ENCODE measurements around the gene RNF208. TPM values are rescaled to one million over a fixed set of nuclear protein-coding genes. Genes with fewer than 3 reads are reported as not detected.
A peak's percentile ranks its signal among the peaks of the same experiment; 100 is the strongest.

The RNF208 gene
- polyA plus RNA-seq, 1 donor, result 11.0 TPM

- H3K9me3 ChIP-seq (ENCODE audit: control insufficient read depth, low read depth, low read length), result no peaks in the 10 kb centered on the region
- H3K27me3 ChIP-seq (ENCODE audit: control insufficient read depth, insufficient read depth, low read length), result no peaks in the 10 kb centered on the region
- DNase-seq, result no peak
- H3K4me1 ChIP-seq (ENCODE audit: control insufficient read depth, insufficient read depth, low read length), result peaks cover 5% of the 10 kb centered on the region
- H3K4me3 ChIP-seq (ENCODE audit: low read length), result no peak overlapping the region
- H3K27ac ChIP-seq (ENCODE audit: low read length), result no peak overlapping the region
- WGBS (ENCODE audit: insufficient coverage, low lambda C conversion rate), result no CpG with 5 or more reads among the region's 22 CpGs
- H3K36me3 ChIP-seq (ENCODE audit: control insufficient read depth, insufficient read depth, low read length), result peaks cover 84% of the 10 kb centered on the region
Observed at GRCh38 chr9:137181680-137182079, 40.4 kb downstream of the RNF208 start.

GRCh38 chr9:137180491-137180890, 41.5 kb downstream of the RNF208 start:
- Histone ChIP-seq H3K4me3 (ENCODE audit: low read length) (no peak overlapping the region), H3K27me3 (ENCODE audit: control insufficient read depth, insufficient read depth, low read length) (no peaks in the 10 kb centered on the region), H3K27ac (ENCODE audit: low read length) (no peak overlapping the region), H3K4me1 (ENCODE audit: control insufficient read depth, insufficient read depth, low read length) (peaks cover under 1% of the 10 kb centered on the region), H3K36me3 (ENCODE audit: control insufficient read depth, insufficient read depth, low read length) (peaks cover 73% of the 10 kb centered on the region), H3K9me3 (ENCODE audit: control insufficient read depth, low read depth, low read length) (no peaks in the 10 kb centered on the region)
- no peak for DNase-seq
- no CpG with 5 or more reads among the region's 20 CpGs for WGBS (ENCODE audit: insufficient coverage, low lambda C conversion rate)

- Histone ChIP-seq H3K27ac (ENCODE audit: low read length) (no peak overlapping the region), H3K9me3 (ENCODE audit: control insufficient read depth, low read depth, low read length) (peaks cover 6% of the 10 kb centered on the region), H3K4me1 (ENCODE audit: control insufficient read depth, insufficient read depth, low read length) (peaks cover 5% of the 10 kb centered on the region), H3K36me3 (ENCODE audit: control insufficient read depth, insufficient read depth, low read length) (peaks cover 66% of the 10 kb centered on the region), H3K4me3 (ENCODE audit: low read length) (no peak overlapping the region), H3K27me3 (ENCODE audit: control insufficient read depth, insufficient read depth, low read length) (peaks cover 5% of the 10 kb centered on the region)
- WGBS (ENCODE audit: insufficient coverage, low lambda C conversion rate), result no CpG with 5 or more reads among the region's 17 CpGs
- DNase-seq, result no peak
Observed at GRCh38 chr9:137179761-137180160, 42.3 kb downstream of the RNF208 start.

- H3K4me3 ChIP-seq (ENCODE audit: low read length), result no peak overlapping the region
- WGBS (ENCODE audit: insufficient coverage, low lambda C conversion rate), result no CpG with 5 or more reads among the region's 19 CpGs
- H3K27me3 ChIP-seq (ENCODE audit: control insufficient read depth, insufficient read depth, low read length), result peaks cover 8% of the 10 kb centered on the region
- H3K27ac ChIP-seq (ENCODE audit: low read length), result no peak overlapping the region
- H3K4me1 ChIP-seq (ENCODE audit: control insufficient read depth, insufficient read depth, low read length), result peaks cover 5% of the 10 kb centered on the region
- H3K9me3 ChIP-seq (ENCODE audit: control insufficient read depth, low read depth, low read length), result peaks cover 6% of the 10 kb centered on the region
- peaks cover 59% of the 10 kb centered on the region for H3K36me3 ChIP-seq (ENCODE audit: control insufficient read depth, insufficient read depth, low read length)
- DNase-seq, result no peak
Observed at GRCh38 chr9:137178939-137179630, 43.0 kb downstream of the RNF208 start.

- no peak for DNase-seq
- Histone ChIP-seq H3K9me3 (ENCODE audit: control insufficient read depth, low read depth, low read length) (peaks cover 6% of the 10 kb centered on the region), H3K27ac (ENCODE audit: low read length) (no peak overlapping the region), H3K4me1 (ENCODE audit: control insufficient read depth, insufficient read depth, low read length) (peaks cover 5% of the 10 kb centered on the region), H3K36me3 (ENCODE audit: control insufficient read depth, insufficient read depth, low read length) (peaks cover 52% of the 10 kb centered on the region), H3K4me3 (ENCODE audit: low read length) (no peak overlapping the region), H3K27me3 (ENCODE audit: control insufficient read depth, insufficient read depth, low read length) (peaks cover 13% of the 10 kb centered on the region)
- no CpG with 5 or more reads among the region's 23 CpGs for WGBS (ENCODE audit: insufficient coverage, low lambda C conversion rate)
Observed at GRCh38 chr9:137178201-137178938, 43.7 kb downstream of the RNF208 start.

- Histone ChIP-seq H3K27ac (ENCODE audit: low read length) (no peak overlapping the region), H3K36me3 (ENCODE audit: control insufficient read depth, insufficient read depth, low read length) (peaks cover 37% of the 10 kb centered on the region), H3K9me3 (ENCODE audit: control insufficient read depth, low read depth, low read length) (peaks cover 6% of the 10 kb centered on the region), H3K27me3 (ENCODE audit: control insufficient read depth, insufficient read depth, low read length) (peaks cover 28% of the 10 kb centered on the region), H3K4me1 (ENCODE audit: control insufficient read depth, insufficient read depth, low read length) (peaks cover 7% of the 10 kb centered on the region), H3K4me3 (ENCODE audit: low read length) (no peak overlapping the region)
- WGBS (ENCODE audit: insufficient coverage, low lambda C conversion rate), result no CpG with 5 or more reads among the region's 17 CpGs
- peak; percentile 23 to 55 for DNase-seq
Observed at GRCh38 chr9:137176302-137177182, 45.5 kb downstream of the RNF208 start.

- Histone ChIP-seq H3K27me3 (ENCODE audit: control insufficient read depth, insufficient read depth, low read length) (peaks cover 39% of the 10 kb centered on the region), H3K4me1 (ENCODE audit: control insufficient read depth, insufficient read depth, low read length) (peaks cover 7% of the 10 kb centered on the region), H3K27ac (ENCODE audit: low read length) (no peak overlapping the region), H3K36me3 (ENCODE audit: control insufficient read depth, insufficient read depth, low read length) (peaks cover 26% of the 10 kb centered on the region), H3K4me3 (ENCODE audit: low read length) (no peak overlapping the region), H3K9me3 (ENCODE audit: control insufficient read depth, low read depth, low read length) (peaks cover 6% of the 10 kb centered on the region)
- no peak for DNase-seq
- no CpG with 5 or more reads among the region's 33 CpGs for WGBS (ENCODE audit: insufficient coverage, low lambda C conversion rate)
Observed at GRCh38 chr9:137175345-137175961, 46.6 kb downstream of the RNF208 start.

- Histone ChIP-seq H3K4me1 (ENCODE audit: control insufficient read depth, insufficient read depth, low read length) (peaks cover 7% of the 10 kb centered on the region), H3K9me3 (ENCODE audit: control insufficient read depth, low read depth, low read length) (peaks cover 10% of the 10 kb centered on the region), H3K27ac (ENCODE audit: low read length) (no peak overlapping the region), H3K27me3 (ENCODE audit: control insufficient read depth, insufficient read depth, low read length) (peaks cover 46% of the 10 kb centered on the region), H3K36me3 (ENCODE audit: control insufficient read depth, insufficient read depth, low read length) (peaks cover 19% of the 10 kb centered on the region), H3K4me3 (ENCODE audit: low read length) (no peak overlapping the region)
- WGBS (ENCODE audit: insufficient coverage, low lambda C conversion rate), result no CpG with 5 or more reads among the region's 34 CpGs
- no peak for DNase-seq
Observed at GRCh38 chr9:137174722-137175293, 47.2 kb downstream of the RNF208 start.

- H3K27me3 ChIP-seq (ENCODE audit: control insufficient read depth, insufficient read depth, low read length), result peaks cover 48% of the 10 kb centered on the region
- WGBS (ENCODE audit: insufficient coverage, low lambda C conversion rate), result no CpG with 5 or more reads among the region's 45 CpGs
- H3K27ac ChIP-seq (ENCODE audit: low read length), result no peak overlapping the region
- peaks cover 7% of the 10 kb centered on the region for H3K4me1 ChIP-seq (ENCODE audit: control insufficient read depth, insufficient read depth, low read length)
- H3K9me3 ChIP-seq (ENCODE audit: control insufficient read depth, low read depth, low read length), result peaks cover 11% of the 10 kb centered on the region
- DNase-seq, result no peak
- peaks cover 12% of the 10 kb centered on the region for H3K36me3 ChIP-seq (ENCODE audit: control insufficient read depth, insufficient read depth, low read length)
- H3K4me3 ChIP-seq (ENCODE audit: low read length), result no peak overlapping the region
Observed at GRCh38 chr9:137173796-137174664, 48.0 kb downstream of the RNF208 start.
